ENCODE results near the gene GHRHR. TPM values are rescaled to one million over a fixed set of nuclear protein-coding genes. Genes with fewer than 3 reads are reported as not detected.
A peak's percentile ranks its signal among the peaks of the same experiment; 100 is the strongest.

The GHRHR gene
- total and polyA plus RNA-seq, 9 of the 15 experiments (the other 6 are each of a cell fraction or from before 2014, with no cell fraction given) = not detected

- intact Hi-C loops (cut with micrococcal nuclease) = loop anchor here (2.0 to 10.0 kb wide), 2 partner anchors 35 to 79 kb away; no protein-coding TSS in a partner anchor
- DNase-seq (ENCODE audit: extremely low read depth in 1 of 4, low spot score in 3 of 4) = no peak
These were observed 10.2 kb downstream of the GHRHR start for GRCh38 chr7:30973791-30974604.

More at GRCh38 chr7:30973791-30974604, 10.2 kb downstream of the GHRHR start:
- ChIA-PET POLR2A (interaction anchor here (0.6 to 1.2 kb wide), 2 partner anchors 178 to 357 kb away, joined by 3 read pairs; no protein-coding TSS in a partner anchor), CTCF (ENCODE audit: low intra/inter-chr PET ratio) (interaction anchor here (1.0 to 1.8 kb wide), 3 partner anchors 171 to 231 kb away, joined by 3 to 16 read pairs (median 10); no protein-coding TSS in a partner anchor)
- Histone ChIP-seq H3K36me3 (ENCODE audit: control insufficient read depth, insufficient read depth, low read length) (no peaks in the 10 kb centered on the region), H3K4me3 (no peak overlapping the region), H3K9ac (ENCODE audit: insufficient read depth in 1 of 2, low read depth in 2 of 2, low read length in 2 of 2) (peak overlapping the region in 1 of 2 experiments; percentile 14; a peak in 2 of 4 replicates), H3K4me1 (replicated peaks in 1 of 2; ENCODE audit: control insufficient read depth in 2 of 2, insufficient read depth in 2 of 2, low read length in 2 of 2) (peaks cover 3 to 19% of the 10 kb centered on the region in 2 experiments; a peak in 4 of 5 replicates), H3K9me1 (ENCODE audit: control insufficient read depth, insufficient read depth, low read length) (no peaks in the 10 kb centered on the region), H3K4me2 (ENCODE audit: insufficient read depth, low read length) (no peak overlapping the region), H2AFZ (ENCODE audit: low read depth, low read length) (peak overlapping the region; percentile 70; the same call in 1 of the 2 replicates), H3K27me3 (ENCODE audit: control insufficient read depth in 2 of 2, insufficient read depth in 2 of 2, low read length in 2 of 2) (peaks cover 7 to 32% of the 10 kb centered on the region in 2 experiments; a peak in 3 of 5 replicates), H4K20me1 (replicated peaks; ENCODE audit: control insufficient read depth, insufficient read depth, low read length) (no peaks in the 10 kb centered on the region), H3K79me2 (ENCODE audit: control insufficient read depth, insufficient read depth, low read length) (no peaks in the 10 kb centered on the region), H3K27ac (ENCODE audit: extremely low read depth, low read depth, low read length) (no peak overlapping the region), H3K9me3 (replicated peaks; ENCODE audit: control insufficient read depth, insufficient read depth, low read depth, low read length) (no peaks in the 10 kb centered on the region)
- BruUV-seq (replicated peaks) = no TSS peak
- in situ Hi-C loops (cut with MboI) = loop anchor here (5.0 kb wide), 1 partner anchor 82 kb away; no protein-coding TSS in a partner anchor
- ATAC-seq = no peak
- WGBS (ENCODE audit: insufficient coverage, low coverage, missing lambda C conversion rate) = 24% methylated on average over 16 of the region's 18 CpGs
- TF ChIP-seq, protein P1, sequence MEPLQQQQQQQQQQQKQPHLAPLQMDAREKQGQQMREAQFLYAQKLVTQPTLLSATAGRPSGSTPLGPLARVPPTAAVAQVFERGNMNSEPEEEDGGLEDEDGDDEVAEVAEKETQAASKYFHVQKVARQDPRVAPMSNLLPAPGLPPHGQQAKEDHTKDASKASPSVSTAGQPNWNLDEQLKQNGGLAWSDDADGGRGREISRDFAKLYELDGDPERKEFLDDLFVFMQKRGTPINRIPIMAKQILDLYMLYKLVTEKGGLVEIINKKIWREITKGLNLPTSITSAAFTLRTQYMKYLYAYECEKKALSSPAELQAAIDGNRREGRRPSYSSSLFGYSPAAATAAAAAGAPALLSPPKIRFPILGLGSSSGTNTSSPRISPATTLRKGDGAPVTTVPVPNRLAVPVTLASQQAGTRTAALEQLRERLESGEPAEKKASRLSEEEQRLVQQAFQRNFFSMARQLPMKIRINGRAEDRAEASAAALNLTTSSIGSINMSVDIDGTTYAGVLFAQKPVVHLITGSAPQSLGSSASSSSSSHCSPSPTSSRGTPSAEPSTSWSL (CRISPR knock-in tag; IDR thresholded peaks at IDR 0.05; ENCODE audit: borderline replicate concordance) = no peak
- TF ChIP-seq E2F1 (CRISPR knock-in tag; IDR thresholded peaks at IDR 0.05) (no peak), ZNF766 (CRISPR knock-in tag; conservative IDR thresholded peaks at IDR 0.05) (no peak), CHD1 (IDR thresholded peaks at IDR 0.05; ENCODE audit: low read length) (no peak), SMAD4 (CRISPR knock-in tag; conservative IDR thresholded peaks at IDR 0.05) (no peak), GTF2B (IDR thresholded peaks at IDR 0.05; ENCODE audit: extremely low read depth, insufficient read length) (no peak), ZNF282 (CRISPR knock-in tag; IDR thresholded peaks at IDR 0.05) (no peak), CEBPB (tag; IDR thresholded peaks at IDR 0.05) (no peak), PRPF4 (IDR thresholded peaks at IDR 0.05; ENCODE audit: insufficient read depth, low read depth, low read length, poor library complexity, severe bottlenecking) (no peak)
- no peak for FAIRE-seq

Measured in K562 (cell line).